ENCODE measurements around the gene DENND1A. TPM values are rescaled to one million over a fixed set of nuclear protein-coding genes. Genes with fewer than 3 reads are reported as not detected.

The DENND1A gene
- total RNA-seq, 1 experiment from 2014 or later = 50.1 TPM

DNA sequence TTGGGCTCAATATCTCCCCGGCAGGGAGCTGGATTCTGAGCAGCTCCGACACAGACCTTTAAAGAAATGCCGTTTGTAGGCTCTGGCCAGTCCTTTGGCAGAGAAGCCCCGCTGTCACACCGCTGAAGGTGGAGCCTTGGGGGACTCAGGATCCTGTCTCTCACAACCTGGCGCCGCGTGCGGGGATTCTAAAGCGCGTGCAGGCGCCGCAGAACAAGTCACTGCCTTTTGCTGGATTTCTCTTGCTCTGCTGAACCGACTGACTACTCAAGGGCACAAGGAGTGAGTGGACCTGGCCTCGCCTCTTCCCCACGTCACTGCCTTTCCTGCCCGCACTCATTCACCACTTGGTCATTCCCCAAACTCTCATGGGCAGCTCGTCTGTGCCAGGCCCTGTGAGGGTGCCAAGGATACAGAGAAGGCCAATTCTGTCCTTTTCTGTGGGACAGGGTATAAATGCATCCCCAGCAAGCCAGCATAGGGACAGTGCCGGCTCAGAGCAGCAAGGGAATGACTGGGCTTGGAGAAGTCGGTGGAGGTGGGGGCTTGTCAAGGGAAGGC lies 504.6 kb downstream of the DENND1A start:
- Histone ChIP-seq H3K27ac (ENCODE audit: low read length) (peak overlapping the region; percentile 80; the same call in 1 of the 2 replicates), H3K36me3 (ENCODE audit: insufficient read depth, low read length) (no peaks in the 10 kb centered on the region; the same call in 1 of the 2 replicates), H2AFZ (ENCODE audit: low read length) (no peak overlapping the region), H3K9me3 (ENCODE audit: low read length) (no peaks in the 10 kb centered on the region), H3K79me2 (ENCODE audit: low read length) (no peaks in the 10 kb centered on the region), H4K20me1 (ENCODE audit: insufficient read depth, low read depth, low read length) (no peaks in the 10 kb centered on the region), H3K4me3 (ENCODE audit: low read length) (no peak overlapping the region), H3K9me2 (replicated peaks; ENCODE audit: insufficient read depth, low read length) (no peaks in the 10 kb centered on the region), H3K9ac (ENCODE audit: low read length) (no peak overlapping the region), H3K27me3 (ENCODE audit: low read length) (no peaks in the 10 kb centered on the region), H3K4me1 (ENCODE audit: low read length) (peaks cover 30% of the 10 kb centered on the region), H3K4me2 (ENCODE audit: low read depth, low read length, poor library complexity, severe bottlenecking) (no peak overlapping the region)
- DNase-seq = no peak

DNA sequence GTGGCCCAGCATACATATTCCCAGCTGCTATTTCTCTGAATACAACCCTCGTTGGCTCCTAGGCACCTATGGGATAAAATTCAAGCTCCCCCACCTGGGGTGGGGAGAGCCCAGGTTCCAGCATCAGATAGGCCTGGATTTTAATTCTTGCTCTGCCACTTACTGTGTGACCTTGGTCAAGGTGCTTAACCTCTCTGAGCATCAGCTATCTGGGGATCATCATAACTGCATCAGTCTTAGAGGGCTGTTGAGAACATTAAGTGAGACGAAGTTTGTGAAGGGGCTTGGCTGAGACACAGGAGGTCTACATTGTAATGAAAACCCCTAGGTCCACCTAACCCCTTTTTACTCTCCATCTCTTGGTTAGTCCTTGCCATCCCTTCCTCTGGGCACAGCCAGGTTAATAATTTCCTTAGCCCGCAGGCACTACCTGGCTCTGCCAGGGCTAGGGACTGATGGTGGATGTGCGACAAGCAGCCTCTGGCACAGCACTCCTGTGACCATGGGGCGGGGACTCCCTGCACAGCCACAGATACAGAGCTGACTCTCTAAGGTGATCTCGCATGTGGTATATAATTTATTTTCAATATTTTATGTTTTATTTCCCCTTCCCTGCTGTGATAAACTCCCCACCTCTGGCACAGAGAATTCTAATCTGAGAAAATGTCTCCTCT lies 505.2 kb downstream of the DENND1A start:
- Histone ChIP-seq H3K9me3 (ENCODE audit: low read length) (no peaks in the 10 kb centered on the region), H3K9ac (ENCODE audit: low read length) (no peak overlapping the region), H2AFZ (ENCODE audit: low read length) (no peak overlapping the region), H3K36me3 (ENCODE audit: insufficient read depth, low read length) (no peaks in the 10 kb centered on the region), H3K27ac (ENCODE audit: low read length) (no peak overlapping the region), H3K27me3 (ENCODE audit: low read length) (no peaks in the 10 kb centered on the region), H3K9me2 (replicated peaks; ENCODE audit: insufficient read depth, low read length) (no peaks in the 10 kb centered on the region), H3K4me2 (ENCODE audit: low read depth, low read length, poor library complexity, severe bottlenecking) (no peak overlapping the region), H3K79me2 (ENCODE audit: low read length) (no peaks in the 10 kb centered on the region), H3K4me3 (ENCODE audit: low read length) (no peak overlapping the region), H4K20me1 (ENCODE audit: insufficient read depth, low read depth, low read length) (no peaks in the 10 kb centered on the region), H3K4me1 (ENCODE audit: low read length) (peaks cover 30% of the 10 kb centered on the region)
- no peak for DNase-seq

DNA sequence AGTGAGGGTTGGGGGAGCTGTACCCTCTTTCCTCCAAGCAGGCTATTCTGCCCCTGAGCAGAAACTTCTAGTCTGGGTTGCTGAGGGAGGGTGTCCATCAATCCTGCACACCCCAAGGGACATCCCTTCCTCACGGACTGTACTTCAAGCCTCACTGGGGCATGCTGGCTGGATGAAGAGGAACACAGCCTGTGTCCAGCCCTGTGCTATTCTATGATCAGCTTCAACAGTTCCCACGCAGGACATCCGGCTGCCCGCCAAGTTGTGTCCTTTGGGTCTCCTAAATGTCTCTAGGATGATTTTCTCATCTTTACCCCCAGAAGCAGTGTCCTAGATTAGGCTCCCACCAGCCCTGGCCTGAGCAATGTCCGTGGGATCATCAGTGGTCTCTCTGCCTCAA lies 505.8 kb downstream of the DENND1A start:
- Histone ChIP-seq H3K9ac (ENCODE audit: low read length) (no peak overlapping the region), H3K4me2 (ENCODE audit: low read depth, low read length, poor library complexity, severe bottlenecking) (no peak overlapping the region), H3K9me2 (replicated peaks; ENCODE audit: insufficient read depth, low read length) (no peaks in the 10 kb centered on the region), H4K20me1 (ENCODE audit: insufficient read depth, low read depth, low read length) (no peaks in the 10 kb centered on the region), H3K27me3 (ENCODE audit: low read length) (no peaks in the 10 kb centered on the region), H3K79me2 (ENCODE audit: low read length) (no peaks in the 10 kb centered on the region), H2AFZ (ENCODE audit: low read length) (no peak overlapping the region), H3K4me3 (ENCODE audit: low read length) (no peak overlapping the region), H3K9me3 (ENCODE audit: low read length) (no peaks in the 10 kb centered on the region), H3K36me3 (ENCODE audit: insufficient read depth, low read length) (no peaks in the 10 kb centered on the region), H3K27ac (ENCODE audit: low read length) (no peak overlapping the region), H3K4me1 (ENCODE audit: low read length) (peaks cover 30% of the 10 kb centered on the region)
- DNase-seq = no peak

DNA sequence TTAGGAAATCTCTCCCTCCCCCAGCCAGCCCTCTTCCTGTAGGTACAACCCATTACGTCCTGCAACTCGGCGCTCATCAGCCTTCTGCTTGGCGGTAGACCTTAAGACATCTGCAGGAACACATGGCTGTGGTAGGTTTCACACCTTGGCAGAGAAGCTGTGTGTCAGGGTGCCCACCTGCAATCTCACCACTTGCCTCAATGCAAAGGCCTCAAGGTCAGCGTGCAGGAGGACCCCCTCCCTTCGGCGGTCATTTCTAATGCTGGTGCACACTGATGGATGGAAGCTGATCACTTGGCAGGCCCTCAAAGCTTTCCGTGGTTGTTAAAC lies 506.6 kb downstream of the DENND1A start:
- Histone ChIP-seq H2AFZ (ENCODE audit: low read length) (no peak overlapping the region), H3K9me3 (ENCODE audit: low read length) (no peaks in the 10 kb centered on the region), H3K9me2 (replicated peaks; ENCODE audit: insufficient read depth, low read length) (no peaks in the 10 kb centered on the region), H4K20me1 (ENCODE audit: insufficient read depth, low read depth, low read length) (no peaks in the 10 kb centered on the region), H3K4me3 (ENCODE audit: low read length) (no peak overlapping the region), H3K4me1 (ENCODE audit: low read length) (peaks cover 24% of the 10 kb centered on the region), H3K36me3 (ENCODE audit: insufficient read depth, low read length) (no peaks in the 10 kb centered on the region), H3K9ac (ENCODE audit: low read length) (no peak overlapping the region), H3K4me2 (ENCODE audit: low read depth, low read length, poor library complexity, severe bottlenecking) (no peak overlapping the region), H3K79me2 (ENCODE audit: low read length) (no peaks in the 10 kb centered on the region), H3K27me3 (ENCODE audit: low read length) (no peaks in the 10 kb centered on the region), H3K27ac (ENCODE audit: low read length) (no peak overlapping the region)
- no peak for DNase-seq

DNA sequence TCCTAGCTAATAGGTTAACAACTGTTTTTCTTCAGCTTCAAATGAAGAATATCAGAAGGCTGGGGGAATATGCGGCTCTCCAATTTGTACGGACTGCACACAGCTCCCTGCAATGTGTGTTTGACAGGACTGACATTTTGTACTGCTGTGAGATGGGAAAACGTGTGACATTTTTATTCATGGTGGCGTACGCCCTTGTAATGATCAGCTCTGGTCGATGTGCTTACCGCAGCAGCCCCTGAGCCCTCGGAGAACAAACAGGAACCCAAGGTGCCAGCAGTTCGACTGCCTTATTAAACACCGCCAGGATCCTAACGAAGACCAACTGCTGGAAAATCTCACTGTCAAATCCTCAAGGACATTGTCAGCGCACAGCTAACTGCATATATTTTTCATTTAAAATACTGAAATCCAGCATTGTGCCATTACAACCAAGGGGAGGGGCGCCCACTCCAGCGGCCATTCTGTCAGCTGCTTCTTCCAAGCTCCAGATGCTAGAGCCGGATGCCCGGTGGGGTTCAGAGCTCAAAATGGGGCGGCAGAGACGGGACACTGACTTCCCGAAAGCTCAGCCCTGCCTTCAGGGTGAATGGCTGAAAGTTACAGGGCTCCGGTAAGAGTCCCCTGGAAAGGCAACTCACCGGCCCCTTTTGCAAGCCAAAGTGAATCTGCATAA lies 507.2 kb downstream of the DENND1A start:
- DNase-seq = no peak
- H2AFZ ChIP-seq (ENCODE audit: low read length) = no peak overlapping the region
- no peak overlapping the region for H3K4me3 ChIP-seq (ENCODE audit: low read length)
- no peaks in the 10 kb centered on the region for H3K36me3 ChIP-seq (ENCODE audit: insufficient read depth, low read length)
- H3K4me2 ChIP-seq (ENCODE audit: low read depth, low read length, poor library complexity, severe bottlenecking) = no peak overlapping the region
- no peaks in the 10 kb centered on the region for H3K9me3 ChIP-seq (ENCODE audit: low read length)
- H3K4me1 ChIP-seq (ENCODE audit: low read length) = peaks cover 19% of the 10 kb centered on the region
- H3K79me2 ChIP-seq (ENCODE audit: low read length) = no peaks in the 10 kb centered on the region
- H3K27ac ChIP-seq (ENCODE audit: low read length) = no peak overlapping the region
- no peak overlapping the region for H3K9ac ChIP-seq (ENCODE audit: low read length)
- no peaks in the 10 kb centered on the region for H4K20me1 ChIP-seq (ENCODE audit: insufficient read depth, low read depth, low read length)
- no peaks in the 10 kb centered on the region for H3K27me3 ChIP-seq (ENCODE audit: low read length)
- H3K9me2 ChIP-seq (replicated peaks; ENCODE audit: insufficient read depth, low read length) = no peaks in the 10 kb centered on the region

DNA sequence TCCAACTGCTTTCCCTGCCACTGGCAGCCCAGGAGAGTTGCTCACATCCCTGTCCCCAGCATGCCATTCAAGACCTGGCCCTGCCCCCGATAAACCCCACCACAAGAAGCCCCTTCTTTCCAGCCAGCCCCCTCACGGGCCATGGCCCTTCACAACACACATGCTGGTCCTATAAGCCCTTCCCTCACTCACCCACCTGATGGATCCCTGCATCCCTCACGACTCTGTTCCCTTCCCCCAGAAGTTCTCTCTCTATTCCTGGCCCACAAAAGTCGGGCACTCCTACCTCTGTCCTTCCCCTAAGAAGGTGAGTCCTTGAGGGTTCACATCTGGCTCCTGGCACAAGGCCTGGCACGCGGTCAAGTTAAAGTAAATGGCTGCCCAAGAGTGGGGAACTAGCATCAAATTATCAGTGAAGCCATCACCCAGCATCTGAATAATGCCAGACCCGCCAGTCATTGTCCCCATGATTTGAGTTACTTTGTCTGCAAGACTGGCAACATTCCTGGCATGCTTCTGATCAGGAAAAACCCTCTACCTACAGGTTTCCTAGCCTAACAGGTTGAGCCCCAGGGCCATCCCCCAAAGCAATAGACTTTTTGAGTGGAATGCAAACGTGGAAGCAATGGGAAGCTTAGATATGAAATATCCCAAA lies 508.0 kb downstream of the DENND1A start:
- Histone ChIP-seq H3K9me2 (replicated peaks; ENCODE audit: insufficient read depth, low read length) (no peaks in the 10 kb centered on the region), H3K9ac (ENCODE audit: low read length) (no peak overlapping the region), H3K27ac (ENCODE audit: low read length) (no peak overlapping the region), H3K4me3 (ENCODE audit: low read length) (no peak overlapping the region), H3K27me3 (ENCODE audit: low read length) (no peaks in the 10 kb centered on the region), H3K36me3 (ENCODE audit: insufficient read depth, low read length) (no peaks in the 10 kb centered on the region), H2AFZ (ENCODE audit: low read length) (no peak overlapping the region), H3K79me2 (ENCODE audit: low read length) (no peaks in the 10 kb centered on the region), H3K4me2 (ENCODE audit: low read depth, low read length, poor library complexity, severe bottlenecking) (no peak overlapping the region), H3K9me3 (ENCODE audit: low read length) (no peaks in the 10 kb centered on the region), H3K4me1 (ENCODE audit: low read length) (peaks cover 10% of the 10 kb centered on the region), H4K20me1 (ENCODE audit: insufficient read depth, low read depth, low read length) (no peaks in the 10 kb centered on the region)
- DNase-seq = no peak

DNA sequence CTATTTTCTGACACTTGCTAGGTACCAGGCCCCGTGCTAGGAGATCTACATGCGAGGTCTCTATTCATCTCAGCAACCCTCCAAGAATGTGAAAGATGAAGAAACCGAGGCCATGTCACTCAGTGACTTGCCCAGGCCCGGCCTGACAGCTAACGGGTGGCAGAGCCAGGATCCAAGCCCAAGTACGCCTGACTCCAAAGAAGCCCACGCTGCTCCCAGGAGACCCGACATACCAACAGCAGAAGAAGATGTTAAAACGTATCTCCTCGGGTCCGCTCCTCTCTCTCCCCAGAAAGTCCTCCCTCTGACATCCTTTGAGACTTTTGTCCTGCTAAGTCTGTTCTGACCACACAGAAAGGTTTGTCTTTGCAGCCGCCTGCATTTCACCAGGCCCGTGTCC lies 508.7 kb downstream of the DENND1A start:
- Histone ChIP-seq H3K27me3 (ENCODE audit: low read length) (no peaks in the 10 kb centered on the region), H3K4me2 (ENCODE audit: low read depth, low read length, poor library complexity, severe bottlenecking) (no peak overlapping the region), H3K9me3 (ENCODE audit: low read length) (no peaks in the 10 kb centered on the region), H3K27ac (ENCODE audit: low read length) (no peak overlapping the region), H2AFZ (ENCODE audit: low read length) (no peak overlapping the region), H3K4me1 (ENCODE audit: low read length) (peaks cover 3% of the 10 kb centered on the region), H3K79me2 (ENCODE audit: low read length) (no peaks in the 10 kb centered on the region), H3K9ac (ENCODE audit: low read length) (no peak overlapping the region), H4K20me1 (ENCODE audit: insufficient read depth, low read depth, low read length) (no peaks in the 10 kb centered on the region), H3K36me3 (ENCODE audit: insufficient read depth, low read length) (no peaks in the 10 kb centered on the region), H3K4me3 (ENCODE audit: low read length) (no peak overlapping the region), H3K9me2 (replicated peaks; ENCODE audit: insufficient read depth, low read length) (no peaks in the 10 kb centered on the region)
- DNase-seq = no peak

DNA sequence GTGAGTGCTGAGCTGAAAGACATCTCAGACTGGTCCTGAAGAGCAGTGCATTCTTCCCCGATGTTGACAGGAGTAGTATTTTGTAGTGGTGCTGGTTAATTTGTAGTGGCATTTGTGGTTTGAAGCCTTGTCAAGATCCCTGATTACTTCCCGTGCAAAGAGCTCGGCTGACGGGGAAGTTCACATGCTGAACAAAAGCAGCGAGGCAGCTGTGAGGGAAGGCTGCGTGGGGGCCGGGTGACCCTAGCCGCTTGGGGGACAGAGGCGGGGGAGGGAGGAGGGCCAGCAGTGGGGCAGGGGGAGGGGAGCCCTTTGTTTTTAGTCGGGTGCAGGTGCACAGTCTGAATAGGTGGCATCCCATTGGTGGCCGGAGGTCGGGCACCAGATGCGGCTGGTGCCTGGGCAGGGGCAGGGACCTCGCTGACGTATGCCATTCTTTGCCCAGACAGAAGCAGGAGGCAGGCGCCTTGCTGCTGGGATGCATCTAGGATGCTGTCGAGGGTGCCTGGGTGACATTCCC lies 509.3 kb downstream of the DENND1A start:
- no peak overlapping the region for H2AFZ ChIP-seq (ENCODE audit: low read length)
- no peak overlapping the region for H3K4me2 ChIP-seq (ENCODE audit: low read depth, low read length, poor library complexity, severe bottlenecking)
- H3K9me2 ChIP-seq (replicated peaks; ENCODE audit: insufficient read depth, low read length) = no peaks in the 10 kb centered on the region
- H3K4me1 ChIP-seq (ENCODE audit: low read length) = no peaks in the 10 kb centered on the region
- no peaks in the 10 kb centered on the region for H3K36me3 ChIP-seq (ENCODE audit: insufficient read depth, low read length)
- H3K4me3 ChIP-seq (ENCODE audit: low read length) = no peak overlapping the region
- no peak for DNase-seq
- H3K27ac ChIP-seq (ENCODE audit: low read length) = no peak overlapping the region
- no peaks in the 10 kb centered on the region for H4K20me1 ChIP-seq (ENCODE audit: insufficient read depth, low read depth, low read length)
- H3K27me3 ChIP-seq (ENCODE audit: low read length) = no peaks in the 10 kb centered on the region
- H3K79me2 ChIP-seq (ENCODE audit: low read length) = no peaks in the 10 kb centered on the region
- H3K9ac ChIP-seq (ENCODE audit: low read length) = no peak overlapping the region
- no peaks in the 10 kb centered on the region for H3K9me3 ChIP-seq (ENCODE audit: low read length)

All from Karpas-422 (cell line).